Choroid plexus epithelial cell (primary cell): ENCODE measurements around the gene NOXA1.
A peak's percentile ranks its signal among the peaks of the same experiment; 100 is the strongest.

Source experiments
- DNase-seq: peaks from one replicate; pipeline ENCODE4 v3.0.0-alpha.2; 2010; ENCODE audit warnings: low read depth
- H3K4me3 ChIP-seq: 2 replicates; pipeline ENCODE4 v1.5.1; 2011; ENCODE audit warnings: low read depth, mild to moderate bottlenecking, control low read depth, low read length, moderate library complexity
- TF ChIP-seq, protein P1 (sequence below): conservative IDR thresholded peaks from 2 replicates; pipeline ENCODE4 v1.5.1; 2011; ENCODE audit warnings: low read depth, mild to moderate bottlenecking, control low read depth, inconsistent platforms, low read length, moderate library complexity

NOXA1 gene

DNA sequence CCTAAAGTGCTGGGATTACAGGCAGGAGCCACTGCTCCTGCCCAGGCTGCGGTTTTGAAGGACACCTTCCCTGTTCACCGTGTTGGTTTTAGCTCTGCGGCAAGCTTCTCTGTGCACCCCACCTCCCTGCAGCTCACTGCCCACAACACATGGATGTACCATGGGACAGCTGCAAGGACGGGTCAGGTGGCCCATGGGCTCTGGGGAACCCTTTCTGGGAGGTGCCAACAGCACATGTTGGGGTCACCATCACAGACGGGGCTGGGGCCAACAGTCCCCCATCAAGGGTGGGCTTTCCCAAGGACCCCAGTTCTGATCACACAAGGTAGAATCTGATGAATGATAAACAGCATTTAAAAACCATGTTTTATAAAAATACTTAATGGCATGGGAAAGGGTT is 7.7 kb upstream of the NOXA1 start:
- no peak overlapping the region for H3K4me3 ChIP-seq
- no peak for DNase-seq
- TF ChIP-seq, protein P1, sequence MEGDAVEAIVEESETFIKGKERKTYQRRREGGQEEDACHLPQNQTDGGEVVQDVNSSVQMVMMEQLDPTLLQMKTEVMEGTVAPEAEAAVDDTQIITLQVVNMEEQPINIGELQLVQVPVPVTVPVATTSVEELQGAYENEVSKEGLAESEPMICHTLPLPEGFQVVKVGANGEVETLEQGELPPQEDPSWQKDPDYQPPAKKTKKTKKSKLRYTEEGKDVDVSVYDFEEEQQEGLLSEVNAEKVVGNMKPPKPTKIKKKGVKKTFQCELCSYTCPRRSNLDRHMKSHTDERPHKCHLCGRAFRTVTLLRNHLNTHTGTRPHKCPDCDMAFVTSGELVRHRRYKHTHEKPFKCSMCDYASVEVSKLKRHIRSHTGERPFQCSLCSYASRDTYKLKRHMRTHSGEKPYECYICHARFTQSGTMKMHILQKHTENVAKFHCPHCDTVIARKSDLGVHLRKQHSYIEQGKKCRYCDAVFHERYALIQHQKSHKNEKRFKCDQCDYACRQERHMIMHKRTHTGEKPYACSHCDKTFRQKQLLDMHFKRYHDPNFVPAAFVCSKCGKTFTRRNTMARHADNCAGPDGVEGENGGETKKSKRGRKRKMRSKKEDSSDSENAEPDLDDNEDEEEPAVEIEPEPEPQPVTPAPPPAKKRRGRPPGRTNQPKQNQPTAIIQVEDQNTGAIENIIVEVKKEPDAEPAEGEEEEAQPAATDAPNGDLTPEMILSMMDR = no peak

DNA sequence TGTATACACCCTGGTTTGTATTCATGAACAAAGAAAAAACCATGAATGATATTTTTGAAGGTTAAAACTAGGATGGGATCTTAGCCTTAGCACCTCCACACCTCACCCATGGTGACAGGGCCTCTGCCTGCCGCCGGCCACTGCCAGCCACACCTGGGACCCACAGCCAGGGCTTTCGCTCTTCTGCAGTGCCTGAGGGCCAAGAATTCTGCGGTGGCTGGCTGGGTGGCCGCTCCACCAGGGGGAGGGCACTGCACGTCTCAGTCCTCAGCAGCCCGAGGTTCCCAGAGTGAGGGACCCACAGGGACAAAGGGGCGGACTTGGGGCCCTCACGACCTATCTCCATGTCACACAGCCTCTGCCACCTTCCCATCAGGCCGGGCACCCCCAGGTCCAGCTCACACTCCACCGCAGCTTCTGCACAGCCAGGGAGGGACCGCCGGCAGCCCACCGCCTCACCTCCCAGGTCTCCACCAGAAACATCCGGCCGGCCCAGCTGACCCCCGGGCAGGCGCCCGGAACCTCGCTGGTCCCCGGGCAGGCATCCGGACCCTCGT is 7.1 kb upstream of the NOXA1 start:
- no peak for DNase-seq
- H3K4me3 ChIP-seq = no peak overlapping the region
- TF ChIP-seq, protein P1 = no peak

DNA sequence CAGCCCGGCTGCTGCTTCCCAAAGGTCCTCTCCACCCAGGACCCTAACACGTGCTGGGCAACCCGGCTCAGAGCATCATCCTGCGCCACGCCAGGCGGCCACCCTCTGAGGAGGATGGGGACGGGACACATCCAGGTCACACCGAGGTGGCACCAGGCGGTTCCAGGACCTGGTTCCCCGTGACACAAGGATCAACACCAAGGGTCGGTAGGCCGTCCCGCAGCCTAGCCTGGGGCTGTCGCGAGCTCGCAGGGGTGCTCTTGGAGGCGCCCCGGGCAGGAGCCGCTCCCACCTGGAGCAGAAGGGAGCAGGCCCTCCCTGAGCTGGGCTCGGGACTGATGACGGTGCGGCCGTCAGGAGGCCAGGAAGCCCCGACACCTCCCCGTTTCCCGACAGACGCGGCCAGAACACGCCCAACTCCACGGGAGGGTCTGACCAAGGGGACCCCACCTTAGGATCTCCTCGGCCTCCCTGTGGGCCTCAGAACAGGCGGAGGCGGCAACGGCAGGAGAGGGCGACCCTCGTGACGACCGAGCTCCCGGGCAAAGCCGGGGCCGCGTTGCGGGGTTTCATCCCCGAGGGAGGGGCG is 6.5 kb upstream of the NOXA1 start:
- no peak overlapping the region for H3K4me3 ChIP-seq
- DNase-seq = no peak
- TF ChIP-seq, protein P1 = no peak

DNA sequence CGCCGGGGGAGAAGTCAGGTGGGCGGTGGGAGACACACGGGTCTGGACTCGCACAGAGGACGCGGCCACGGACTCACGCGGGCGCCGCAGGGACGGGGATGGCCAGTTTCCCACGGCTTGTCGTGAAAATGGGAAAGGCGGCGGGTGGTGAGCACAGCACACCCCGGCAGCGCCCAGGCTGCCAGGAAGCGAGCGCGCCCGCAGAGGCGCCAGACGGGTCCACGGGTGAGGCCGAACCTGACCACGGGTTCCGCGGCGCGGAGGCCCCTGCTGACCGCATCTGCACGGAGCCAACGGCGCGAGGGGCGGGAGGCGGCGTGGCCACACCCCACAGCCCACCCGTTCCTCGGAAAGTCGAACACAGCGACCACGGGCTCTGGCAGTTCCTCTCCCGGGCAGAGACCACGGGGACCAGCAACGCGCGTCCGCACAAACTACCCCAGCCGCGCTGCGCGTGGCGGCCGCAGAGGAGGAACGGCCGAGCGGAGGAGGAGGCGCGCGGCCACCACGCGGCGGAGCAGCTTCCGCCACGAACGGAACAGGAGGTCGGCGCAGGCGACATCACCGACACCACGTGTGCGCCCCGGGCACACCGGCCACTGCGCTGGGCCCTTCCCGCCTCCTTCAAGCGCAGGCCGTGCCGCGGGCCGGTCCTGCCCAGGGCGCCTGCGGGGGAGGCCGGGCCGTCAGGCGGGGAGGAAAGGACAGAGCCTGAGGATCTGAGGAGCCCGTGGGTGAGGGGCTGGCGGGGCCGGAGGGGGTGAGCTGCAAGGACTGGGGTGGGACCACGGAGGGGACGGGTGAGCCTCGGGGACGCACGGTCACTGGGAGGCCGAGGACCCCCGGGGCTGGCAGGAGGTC is 5.8 kb upstream of the NOXA1 start:
- TF ChIP-seq, protein P1 = no peak
- DNase-seq = no peak
- peak overlapping the region; percentile 38 for H3K4me3 ChIP-seq

DNA sequence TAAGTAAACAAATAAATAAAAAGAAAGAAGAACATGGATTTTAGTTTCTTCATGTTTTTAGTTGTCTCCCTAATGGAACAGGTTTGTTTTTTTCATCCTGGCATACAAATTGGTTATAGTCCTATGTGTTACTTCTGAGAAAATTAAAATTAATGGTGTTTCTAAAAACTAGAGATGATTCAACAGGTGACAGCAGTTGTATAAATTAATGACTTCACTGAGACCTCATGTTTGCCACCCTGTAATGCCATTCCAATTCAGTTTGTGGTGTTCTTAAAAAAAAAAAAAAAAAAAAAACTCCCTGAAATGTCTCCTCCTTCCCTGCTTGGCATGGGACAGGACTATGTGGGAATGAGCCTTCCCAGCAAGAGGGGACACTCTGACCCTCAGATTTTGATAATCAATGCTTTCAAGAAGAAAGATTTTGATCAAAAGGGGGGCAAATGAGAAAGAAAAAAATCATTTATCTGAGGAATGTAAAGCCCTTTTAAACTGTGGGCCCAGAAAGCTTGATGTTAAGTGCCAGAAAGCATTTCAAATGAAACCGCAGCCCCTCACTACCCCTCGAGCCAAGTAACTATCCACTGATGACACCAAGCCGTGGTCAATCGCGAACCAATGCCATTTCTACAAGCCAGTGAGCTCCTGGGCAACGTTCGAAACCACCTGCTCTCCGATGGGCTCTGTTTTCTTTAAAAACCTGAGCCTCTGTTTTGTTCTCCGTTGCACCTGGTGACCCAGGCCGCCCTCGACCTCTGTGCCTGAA is 1.2 kb upstream of the NOXA1 start:
- DNase-seq = no peak
- TF ChIP-seq, protein P1 = no peak
- H3K4me3 ChIP-seq = peak overlapping the region; percentile 75

DNA sequence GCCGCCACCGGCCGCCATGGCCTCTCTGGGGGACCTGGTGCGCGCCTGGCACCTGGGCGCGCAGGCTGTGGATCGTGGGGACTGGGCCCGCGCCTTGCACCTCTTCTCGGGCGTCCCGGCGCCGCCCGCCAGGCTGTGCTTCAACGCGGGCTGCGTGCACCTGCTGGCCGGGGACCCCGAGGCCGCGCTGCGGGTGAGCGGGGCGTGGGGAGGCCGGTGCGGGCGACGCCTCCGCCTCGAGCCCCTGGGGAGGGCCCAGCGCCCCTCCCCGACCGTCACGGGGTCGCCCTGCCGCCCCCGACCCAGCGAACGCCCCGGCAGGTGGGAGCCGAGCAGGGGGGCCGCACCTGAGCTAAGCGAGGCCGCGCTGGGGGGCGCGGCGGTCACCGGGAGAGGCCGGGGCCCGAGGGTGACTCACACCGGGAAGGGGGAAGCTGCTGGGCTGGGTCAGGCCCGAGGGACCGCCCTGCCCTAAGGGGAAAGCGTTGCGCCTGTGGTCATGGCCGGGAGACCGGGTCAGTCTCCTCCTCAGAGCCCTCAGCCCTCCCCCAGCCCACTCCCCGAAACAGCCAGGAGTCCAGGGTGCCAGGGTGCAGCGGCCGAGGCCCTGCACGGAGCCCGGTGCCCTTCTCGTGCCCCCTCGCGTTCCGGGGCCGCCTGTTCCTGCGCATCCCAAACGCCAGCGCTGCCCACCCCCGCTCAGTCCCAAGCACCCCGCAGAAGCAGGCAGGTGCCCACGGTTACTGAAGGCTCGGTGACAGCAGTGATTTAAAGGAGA is 510 bp downstream of the NOXA1 start:
- DNase-seq = no peak

More for the DNA sequence above, 510 bp downstream of the NOXA1 start:
- peak overlapping the region; percentile 75 for H3K4me3 ChIP-seq
- TF ChIP-seq, protein P1 = no peak
